ENCODE data around the gene POLR3A. TPM values are rescaled to one million over a fixed set of nuclear protein-coding genes. Genes with fewer than 3 reads are reported as not detected.
A peak's percentile ranks its signal among the peaks of the same experiment; 100 is the strongest.

Gene POLR3A
- total RNA-seq, 3 donors from 2014 or later = 10.1 to 17.9 (median 13.4) TPM

DNA sequence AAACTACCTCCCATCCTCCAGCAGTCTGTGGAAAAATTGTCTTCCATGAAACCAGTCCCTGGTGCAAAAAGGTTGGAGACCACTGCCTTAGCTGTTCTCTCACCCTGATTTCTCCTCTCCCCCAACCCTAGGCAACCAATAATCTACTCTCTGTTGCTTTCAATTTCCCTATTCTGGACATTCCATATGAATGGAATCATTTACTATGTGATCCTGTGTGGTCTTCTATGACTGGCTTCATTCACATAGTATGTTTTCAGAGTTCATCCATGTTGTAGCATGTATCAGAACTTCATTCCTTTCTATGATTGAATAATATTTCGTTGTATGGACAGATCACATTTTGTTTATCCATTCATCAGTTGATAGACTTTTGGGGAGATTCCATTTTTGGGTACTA is 64.5 kb downstream of the POLR3A start:
- Histone ChIP-seq H3K27me3 (no peaks in the 10 kb centered on the region), H3K4me3 (no peak overlapping the region), H3K9me3 (no peaks in the 10 kb centered on the region), H3K27ac (no peak overlapping the region), H3K36me3 (no peaks in the 10 kb centered on the region), H3K4me1 (no peaks in the 10 kb centered on the region)
- TF ChIP-seq, protein P1, sequence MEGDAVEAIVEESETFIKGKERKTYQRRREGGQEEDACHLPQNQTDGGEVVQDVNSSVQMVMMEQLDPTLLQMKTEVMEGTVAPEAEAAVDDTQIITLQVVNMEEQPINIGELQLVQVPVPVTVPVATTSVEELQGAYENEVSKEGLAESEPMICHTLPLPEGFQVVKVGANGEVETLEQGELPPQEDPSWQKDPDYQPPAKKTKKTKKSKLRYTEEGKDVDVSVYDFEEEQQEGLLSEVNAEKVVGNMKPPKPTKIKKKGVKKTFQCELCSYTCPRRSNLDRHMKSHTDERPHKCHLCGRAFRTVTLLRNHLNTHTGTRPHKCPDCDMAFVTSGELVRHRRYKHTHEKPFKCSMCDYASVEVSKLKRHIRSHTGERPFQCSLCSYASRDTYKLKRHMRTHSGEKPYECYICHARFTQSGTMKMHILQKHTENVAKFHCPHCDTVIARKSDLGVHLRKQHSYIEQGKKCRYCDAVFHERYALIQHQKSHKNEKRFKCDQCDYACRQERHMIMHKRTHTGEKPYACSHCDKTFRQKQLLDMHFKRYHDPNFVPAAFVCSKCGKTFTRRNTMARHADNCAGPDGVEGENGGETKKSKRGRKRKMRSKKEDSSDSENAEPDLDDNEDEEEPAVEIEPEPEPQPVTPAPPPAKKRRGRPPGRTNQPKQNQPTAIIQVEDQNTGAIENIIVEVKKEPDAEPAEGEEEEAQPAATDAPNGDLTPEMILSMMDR (IDR thresholded peaks at IDR 0.05) = no peak
- TF ChIP-seq POLR2A (IDR thresholded peaks at IDR 0.05) (no peak), POLR2AphosphoS5 (IDR thresholded peaks at IDR 0.05) (no peak)
- intact Hi-C loops (cut with DNase I; ENCODE audit: low total_unique reads) = no loop called here
- no peak for DNase-seq (ENCODE audit: low spot score in 2 of 2)

DNA sequence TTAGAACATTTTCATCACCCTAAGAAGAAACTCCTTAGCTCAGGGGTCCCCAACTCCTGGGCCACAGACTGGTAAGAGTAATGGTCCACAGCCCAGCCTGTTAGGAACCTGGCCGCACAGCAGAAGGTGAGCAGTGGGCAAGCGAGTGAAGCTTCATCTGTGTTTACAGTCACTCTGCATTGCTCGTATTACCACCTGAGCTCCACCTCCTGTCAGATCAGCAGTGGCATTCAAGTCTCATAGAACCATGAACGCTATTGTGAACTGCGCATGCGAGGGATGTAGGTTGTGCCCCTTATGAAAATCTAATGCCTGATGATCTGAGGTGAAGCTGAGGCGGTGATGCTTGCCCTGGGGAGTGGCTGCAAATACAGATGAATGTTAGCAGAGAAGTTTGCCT is 65.4 kb downstream of the POLR3A start:
- no peaks in the 10 kb centered on the region for H3K36me3 ChIP-seq
- DNase-seq (ENCODE audit: low spot score in 2 of 2) = no peak
- H3K27ac ChIP-seq = no peak overlapping the region
- no peaks in the 10 kb centered on the region for H3K27me3 ChIP-seq
- H3K9me3 ChIP-seq = no peaks in the 10 kb centered on the region
- no peak overlapping the region for H3K4me3 ChIP-seq
- H3K4me1 ChIP-seq = no peaks in the 10 kb centered on the region
- TF ChIP-seq POLR2AphosphoS5 (IDR thresholded peaks at IDR 0.05) = no peak
- TF ChIP-seq POLR2A (IDR thresholded peaks at IDR 0.05) = no peak
- intact Hi-C loops (cut with DNase I; ENCODE audit: low total_unique reads) = no loop called here

DNA sequence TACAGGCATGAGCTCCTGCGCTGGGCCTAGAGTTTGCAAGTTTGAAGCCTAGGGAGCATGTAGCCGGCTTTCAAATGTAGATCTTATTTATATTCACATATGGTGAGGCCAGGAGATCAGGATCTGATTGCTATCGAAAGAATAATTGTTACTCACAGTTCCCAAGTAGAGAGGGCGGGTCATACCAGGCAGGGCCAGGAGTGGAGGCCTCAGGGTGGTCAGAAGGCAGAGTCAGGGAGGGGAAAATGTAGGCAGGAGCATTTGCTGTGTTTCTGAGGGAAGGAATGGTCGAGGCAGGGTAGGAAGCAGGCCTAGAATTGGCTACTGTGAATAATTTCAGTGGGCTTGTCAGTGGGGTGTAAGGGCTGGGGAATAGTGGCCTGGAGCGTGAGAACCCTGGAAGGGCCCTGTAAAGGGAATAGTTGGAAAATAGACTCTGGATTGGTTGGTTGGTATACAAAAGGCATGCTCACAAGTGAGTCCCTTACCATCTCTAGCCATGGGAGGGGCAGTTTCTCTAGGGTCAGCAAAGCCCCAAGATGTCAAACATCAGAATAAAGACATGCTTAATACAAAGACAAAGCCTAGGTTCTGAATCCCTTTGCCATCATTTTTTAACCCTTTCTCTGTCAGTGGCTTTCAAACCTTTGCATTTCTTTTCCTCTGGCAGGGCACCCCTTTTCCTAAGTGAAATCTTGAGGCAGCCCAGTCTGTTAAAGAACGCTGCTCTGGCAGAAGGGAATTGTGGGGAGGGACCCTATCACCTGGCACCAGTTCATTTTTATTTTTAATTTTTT is 66.8 kb downstream of the POLR3A start:
- TF ChIP-seq POLR2AphosphoS5 (IDR thresholded peaks at IDR 0.05) = no peak
- no peak for TF ChIP-seq POLR2A (IDR thresholded peaks at IDR 0.05)
- no peaks in the 10 kb centered on the region for H3K4me1 ChIP-seq
- H3K36me3 ChIP-seq = no peaks in the 10 kb centered on the region
- H3K9me3 ChIP-seq = no peaks in the 10 kb centered on the region
- no peaks in the 10 kb centered on the region for H3K27me3 ChIP-seq
- intact Hi-C loops (cut with DNase I; ENCODE audit: low total_unique reads) = no loop called here
- no peak overlapping the region for H3K4me3 ChIP-seq
- DNase-seq (ENCODE audit: low spot score in 2 of 2) = no peak
- H3K27ac ChIP-seq = no peak overlapping the region

DNA sequence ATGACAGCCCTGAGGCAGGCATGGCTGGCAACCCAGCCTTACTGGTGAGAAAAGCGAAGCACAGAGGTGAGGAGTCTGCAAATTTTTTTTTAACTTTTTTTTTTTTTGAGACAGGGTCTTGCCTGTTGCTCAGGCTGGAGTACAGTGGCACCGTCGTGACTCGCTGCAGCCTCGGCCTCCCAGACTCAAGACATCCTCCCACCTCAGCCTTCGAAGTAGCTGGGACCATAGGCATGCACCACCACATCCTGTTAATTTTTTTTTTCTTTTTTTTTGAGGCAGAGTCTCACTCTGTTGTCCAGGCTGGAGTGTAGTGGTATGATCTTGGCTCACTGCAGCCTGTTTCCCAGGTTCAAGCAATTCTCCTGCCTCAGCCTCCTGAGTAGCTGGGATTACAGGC is 67.6 kb downstream of the POLR3A start:
- intact Hi-C loops (cut with DNase I; ENCODE audit: low total_unique reads) = no loop called here
- no peaks in the 10 kb centered on the region for H3K36me3 ChIP-seq
- no peak overlapping the region for H3K27ac ChIP-seq
- TF ChIP-seq POLR2A (IDR thresholded peaks at IDR 0.05) = no peak
- no peaks in the 10 kb centered on the region for H3K4me1 ChIP-seq
- H3K4me3 ChIP-seq = no peak overlapping the region
- no peak for DNase-seq (ENCODE audit: low spot score in 2 of 2)
- no peaks in the 10 kb centered on the region for H3K27me3 ChIP-seq
- H3K9me3 ChIP-seq = no peaks in the 10 kb centered on the region

DNA sequence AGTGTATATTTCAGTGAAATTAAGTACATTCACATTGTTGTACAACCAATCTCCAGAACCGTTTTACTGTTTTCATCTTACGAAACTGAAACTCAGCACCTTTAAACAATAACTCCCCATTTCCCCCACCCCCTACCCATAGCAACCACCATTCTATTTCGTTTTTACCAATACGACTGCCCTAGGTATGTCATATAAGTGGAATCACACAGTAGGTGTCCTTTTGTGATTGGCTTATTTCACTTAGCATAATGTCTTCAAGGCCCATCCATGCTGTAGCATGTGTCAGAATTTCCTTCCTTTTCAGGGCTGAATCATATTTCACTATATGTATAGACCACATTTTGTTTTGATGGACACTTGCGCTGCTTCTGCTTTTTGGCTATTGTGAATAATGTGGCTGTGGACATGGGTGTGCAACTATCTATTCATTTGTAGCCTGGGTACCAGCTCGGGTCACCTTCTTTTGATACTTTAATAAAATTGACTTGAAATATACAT is 68.4 kb downstream of the POLR3A start:
- H3K9me3 ChIP-seq = no peaks in the 10 kb centered on the region
- H3K4me1 ChIP-seq = no peaks in the 10 kb centered on the region
- intact Hi-C loops (cut with DNase I; ENCODE audit: low total_unique reads) = no loop called here
- no peak overlapping the region for H3K4me3 ChIP-seq
- TF ChIP-seq POLR2A (IDR thresholded peaks at IDR 0.05) (no peak), POLR2AphosphoS5 (IDR thresholded peaks at IDR 0.05) (no peak)
- TF ChIP-seq, protein P1 (IDR thresholded peaks at IDR 0.05) = no peak
- H3K36me3 ChIP-seq = no peaks in the 10 kb centered on the region
- DNase-seq (ENCODE audit: low spot score in 2 of 2) = no peak
- H3K27ac ChIP-seq = no peak overlapping the region
- H3K27me3 ChIP-seq = no peaks in the 10 kb centered on the region

DNA sequence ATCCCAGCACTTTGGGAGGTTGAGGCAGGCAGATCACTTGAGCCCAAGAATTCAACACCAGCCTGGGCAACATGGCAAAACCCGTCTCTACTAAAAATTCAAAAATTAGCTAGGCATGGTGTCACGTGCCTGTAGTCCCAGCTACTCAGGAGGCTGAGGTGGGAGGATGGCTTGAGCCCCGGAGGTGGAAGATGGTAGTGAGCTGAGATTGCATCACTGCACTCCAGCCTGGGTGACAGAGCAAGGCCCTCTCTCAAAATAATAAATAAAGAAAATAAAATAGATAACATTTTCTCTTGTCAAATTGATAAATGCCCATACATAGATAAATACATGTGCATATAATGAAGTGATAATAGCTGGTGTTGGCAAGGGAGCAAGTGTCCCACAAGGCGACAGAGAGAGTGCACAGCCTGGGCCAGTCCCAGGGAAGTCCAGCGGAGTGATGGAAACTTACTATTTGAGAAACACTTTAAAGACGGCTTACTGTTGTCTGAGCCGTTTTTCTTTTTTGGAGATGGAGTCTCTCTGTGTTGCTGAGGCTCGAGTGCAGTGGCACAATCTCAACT is 69.3 kb downstream of the POLR3A start:
- H3K27me3 ChIP-seq = no peaks in the 10 kb centered on the region
- intact Hi-C loops (cut with DNase I; ENCODE audit: low total_unique reads) = no loop called here
- peak overlapping the region; percentile 84 to 88 for H3K27ac ChIP-seq
- DNase-seq (ENCODE audit: low spot score in 2 of 2) = no peak
- H3K4me3 ChIP-seq = no peak overlapping the region
- no peaks in the 10 kb centered on the region for H3K9me3 ChIP-seq
- H3K4me1 ChIP-seq = no peaks in the 10 kb centered on the region
- no peak for TF ChIP-seq POLR2AphosphoS5 (IDR thresholded peaks at IDR 0.05)
- TF ChIP-seq, protein P1 (IDR thresholded peaks at IDR 0.05) = peak in 1 of 3 donors; percentile 23
- H3K36me3 ChIP-seq = no peaks in the 10 kb centered on the region

All from breast epithelium (tissue), 4 donors.